Body of pancreas (tissue), 4 donors: ENCODE measurements around the gene TMEM72.

Experiments used
- POLR2A ChIP-seq, 3 donors: fragments of 450-650 bp; IDR thresholded peaks; one replicate each; pipeline ENCODE4 v1.6.1; 2016; ENCODE audit warnings: antibody characterized with exemption in 3 of 3, mild to moderate bottlenecking in 2 of 3
- TF ChIP-seq, protein P1 (sequence below), 7 experiments: fragments of 450-650 bp in 4 of 7; fragments of 200-600 bp in 3 of 7; sonication (generic) in 3 of 7; IDR thresholded peaks; one replicate each; pipeline ENCODE4 v1.5.1; 2016 to 2019; ENCODE audit warnings: antibody characterized with exemption in 7 of 7

DNA sequence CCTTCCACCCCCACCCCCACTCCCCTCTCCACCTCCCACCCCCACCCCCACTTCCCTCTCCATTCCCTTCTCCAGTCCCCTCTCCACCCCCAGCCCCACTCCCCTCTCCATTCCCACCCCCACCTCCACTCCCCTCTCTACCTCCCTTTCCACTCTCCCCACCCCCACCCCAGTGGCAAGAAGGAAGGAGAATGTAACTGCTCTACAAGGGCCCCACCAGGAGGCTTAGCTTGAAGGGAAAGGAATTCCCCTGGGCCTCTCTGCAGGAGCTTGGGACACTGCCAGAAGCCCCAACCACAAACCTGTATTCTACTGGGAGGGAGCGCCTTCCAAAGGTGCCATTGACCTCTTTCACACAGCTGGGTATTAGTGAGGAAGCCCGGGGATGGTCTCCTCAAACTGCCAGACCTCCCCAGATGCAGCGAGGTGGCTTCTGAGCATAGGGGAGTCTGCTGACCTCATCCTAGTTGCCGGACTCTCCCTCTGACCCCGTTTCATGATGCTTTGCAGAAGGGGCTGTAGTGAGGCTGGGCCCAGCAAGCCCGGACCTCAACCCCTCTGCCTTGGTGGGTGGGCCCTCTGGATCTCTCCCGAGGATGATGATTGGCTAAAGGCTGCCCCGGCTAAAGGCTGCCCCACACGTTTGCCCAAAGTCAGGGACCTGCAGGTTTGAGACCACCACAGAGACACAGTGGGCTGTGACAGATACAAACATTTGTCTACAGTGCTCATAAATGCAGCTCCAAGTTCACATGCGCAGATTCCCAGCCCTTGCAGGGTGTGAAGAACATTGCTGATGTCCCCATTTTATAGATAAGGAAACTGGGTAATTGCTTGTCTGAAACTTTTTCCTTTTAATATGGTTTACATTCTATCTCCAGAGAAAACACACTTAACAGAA, 64.5 kb downstream of the TMEM72 start:
- TF ChIP-seq, protein P1, sequence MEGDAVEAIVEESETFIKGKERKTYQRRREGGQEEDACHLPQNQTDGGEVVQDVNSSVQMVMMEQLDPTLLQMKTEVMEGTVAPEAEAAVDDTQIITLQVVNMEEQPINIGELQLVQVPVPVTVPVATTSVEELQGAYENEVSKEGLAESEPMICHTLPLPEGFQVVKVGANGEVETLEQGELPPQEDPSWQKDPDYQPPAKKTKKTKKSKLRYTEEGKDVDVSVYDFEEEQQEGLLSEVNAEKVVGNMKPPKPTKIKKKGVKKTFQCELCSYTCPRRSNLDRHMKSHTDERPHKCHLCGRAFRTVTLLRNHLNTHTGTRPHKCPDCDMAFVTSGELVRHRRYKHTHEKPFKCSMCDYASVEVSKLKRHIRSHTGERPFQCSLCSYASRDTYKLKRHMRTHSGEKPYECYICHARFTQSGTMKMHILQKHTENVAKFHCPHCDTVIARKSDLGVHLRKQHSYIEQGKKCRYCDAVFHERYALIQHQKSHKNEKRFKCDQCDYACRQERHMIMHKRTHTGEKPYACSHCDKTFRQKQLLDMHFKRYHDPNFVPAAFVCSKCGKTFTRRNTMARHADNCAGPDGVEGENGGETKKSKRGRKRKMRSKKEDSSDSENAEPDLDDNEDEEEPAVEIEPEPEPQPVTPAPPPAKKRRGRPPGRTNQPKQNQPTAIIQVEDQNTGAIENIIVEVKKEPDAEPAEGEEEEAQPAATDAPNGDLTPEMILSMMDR (IDR thresholded peaks at IDR 0.05), result peak in 2 of 7 experiments; percentile 16
- TF ChIP-seq POLR2A (IDR thresholded peaks at IDR 0.05), result peak; percentile 34 to 56 (median 45)
